Measurements from ENCODE around the gene MAPK9.

Gene MAPK9

DNA sequence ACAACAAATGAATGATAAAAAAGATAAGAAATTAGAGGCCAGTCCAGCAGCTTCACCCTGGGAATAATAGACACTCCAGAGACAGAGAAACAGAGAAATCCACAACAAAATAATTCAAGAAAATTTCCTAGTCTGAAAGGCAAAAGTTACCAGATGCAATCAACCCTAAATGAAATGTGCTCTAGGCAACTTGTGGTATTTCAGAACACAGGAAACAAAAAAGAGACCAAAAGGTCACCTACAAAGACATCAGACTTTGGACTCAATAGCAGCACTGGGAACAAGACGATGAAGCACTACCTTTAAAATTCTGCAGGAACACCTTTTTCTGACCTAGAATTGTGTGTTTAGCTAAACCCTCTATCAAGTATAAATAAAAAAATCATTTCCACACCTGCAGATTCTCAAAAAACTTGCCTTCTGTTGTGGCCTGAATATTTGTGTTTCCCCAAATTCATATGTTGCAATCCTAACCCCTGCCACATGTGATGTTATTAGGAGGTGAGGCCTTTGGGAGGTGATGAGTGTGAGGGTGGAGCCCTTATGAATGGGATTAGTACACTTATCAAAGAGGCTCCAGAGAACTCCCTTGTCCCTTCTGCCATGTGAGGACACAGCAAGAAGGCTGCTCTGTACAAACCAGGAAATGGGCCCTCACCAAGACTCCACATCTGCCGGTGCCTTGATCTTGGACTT lies 5.9 kb upstream of the MAPK9 start:
- H2BK12ac ChIP-seq (ENCODE audit: low read length): no peak overlapping the region
- no peak overlapping the region for H3K27ac ChIP-seq (ENCODE audit: low read depth, low read length)
- no peak overlapping the region for H4K12ac ChIP-seq (ENCODE audit: low read depth, low read length)
- H4K8ac ChIP-seq (ENCODE audit: low read depth, low read length): no peak overlapping the region
- no peak overlapping the region for H3K18ac ChIP-seq (ENCODE audit: low read length)
- no peak overlapping the region for H3K9ac ChIP-seq (ENCODE audit: low read length)
- DNase-seq: peak in 1 of 2 donors; percentile 18
- no peaks in the 10 kb centered on the region for H3K79me1 ChIP-seq (ENCODE audit: low read length)
- H3K9me3 ChIP-seq (ENCODE audit: insufficient read depth, low read depth, low read length): no peaks in the 10 kb centered on the region
- WGBS (ENCODE audit: extremely low coverage, insufficient coverage, insufficient read length): no CpG with 5 or more reads among the region's 2 CpGs
- no peak overlapping the region for H3K14ac ChIP-seq (ENCODE audit: low read length)
- H3K79me2 ChIP-seq (ENCODE audit: control insufficient read depth, insufficient read depth, low read length, poor library complexity): no peaks in the 10 kb centered on the region
- H3K4me1 ChIP-seq (ENCODE audit: control insufficient read depth in 1 of 2, insufficient read depth in 2 of 2, low read length in 2 of 2): peaks cover 0 to 4% of the 10 kb centered on the region in 2 experiments
- H3K4me3 ChIP-seq (ENCODE audit: low read depth, low read length): no peak overlapping the region
- no peak overlapping the region for H2BK5ac ChIP-seq (ENCODE audit: low read depth, low read length, poor library complexity)
- H2AK5ac ChIP-seq (ENCODE audit: low read length): no peak overlapping the region
- no peak overlapping the region for H2AFZ ChIP-seq (ENCODE audit: insufficient read depth, low read length, poor library complexity)
- no peak overlapping the region for H4K91ac ChIP-seq (ENCODE audit: low read depth, low read length)
- no peaks in the 10 kb centered on the region for H3K27me3 ChIP-seq (ENCODE audit: insufficient read depth, low read length)
- H3K4ac ChIP-seq (ENCODE audit: low read depth, low read length): no peak overlapping the region
- H3K36me3 ChIP-seq (ENCODE audit: control insufficient read depth in 1 of 2, insufficient read depth in 2 of 2, low read length in 2 of 2): no peaks in the 10 kb centered on the region
- H3K23ac ChIP-seq (ENCODE audit: low read length): no peak overlapping the region
- H2BK120ac ChIP-seq (ENCODE audit: insufficient read depth, low read length, poor library complexity): no peak overlapping the region
- H3K4me2 ChIP-seq (ENCODE audit: low read length): no peak overlapping the region

- Histone ChIP-seq H3K4me2 (ENCODE audit: low read length) (no peak overlapping the region), H2BK120ac (ENCODE audit: insufficient read depth, low read length, poor library complexity) (no peak overlapping the region), H3K36me3 (ENCODE audit: control insufficient read depth in 1 of 2, insufficient read depth in 2 of 2, low read length in 2 of 2) (no peaks in the 10 kb centered on the region), H2AFZ (ENCODE audit: insufficient read depth, low read length, poor library complexity) (no peak overlapping the region), H3K27ac (ENCODE audit: low read depth, low read length) (no peak overlapping the region), H3K9ac (ENCODE audit: low read length) (no peak overlapping the region), H3K18ac (ENCODE audit: low read length) (no peak overlapping the region), H3K4me1 (ENCODE audit: control insufficient read depth in 1 of 2, insufficient read depth in 2 of 2, low read length in 2 of 2) (peaks cover 0 to 4% of the 10 kb centered on the region in 2 experiments), H3K23ac (ENCODE audit: low read length) (no peak overlapping the region), H4K12ac (ENCODE audit: low read depth, low read length) (no peak overlapping the region), H2AK5ac (ENCODE audit: low read length) (no peak overlapping the region), H3K79me1 (ENCODE audit: low read length) (peaks cover 7% of the 10 kb centered on the region), H2BK5ac (ENCODE audit: low read depth, low read length, poor library complexity) (no peak overlapping the region), H3K79me2 (ENCODE audit: control insufficient read depth, insufficient read depth, low read length, poor library complexity) (peaks cover 6% of the 10 kb centered on the region), H3K4ac (ENCODE audit: low read depth, low read length) (no peak overlapping the region), H4K91ac (ENCODE audit: low read depth, low read length) (peak overlapping the region; percentile 17), H2BK12ac (ENCODE audit: low read length) (no peak overlapping the region), H3K14ac (ENCODE audit: low read length) (no peak overlapping the region), H3K4me3 (ENCODE audit: low read depth, low read length) (no peak overlapping the region), H3K9me3 (ENCODE audit: insufficient read depth, low read depth, low read length) (no peaks in the 10 kb centered on the region), H4K8ac (ENCODE audit: low read depth, low read length) (no peak overlapping the region), H3K27me3 (ENCODE audit: insufficient read depth, low read length) (no peaks in the 10 kb centered on the region)
- no CpG with 5 or more reads among the region's 7 CpGs for WGBS (ENCODE audit: extremely low coverage, insufficient coverage, insufficient read length)
- no peak for DNase-seq
Observed at GRCh38 chr5:180296771-180297170, 4.9 kb upstream of the MAPK9 start.

DNA sequence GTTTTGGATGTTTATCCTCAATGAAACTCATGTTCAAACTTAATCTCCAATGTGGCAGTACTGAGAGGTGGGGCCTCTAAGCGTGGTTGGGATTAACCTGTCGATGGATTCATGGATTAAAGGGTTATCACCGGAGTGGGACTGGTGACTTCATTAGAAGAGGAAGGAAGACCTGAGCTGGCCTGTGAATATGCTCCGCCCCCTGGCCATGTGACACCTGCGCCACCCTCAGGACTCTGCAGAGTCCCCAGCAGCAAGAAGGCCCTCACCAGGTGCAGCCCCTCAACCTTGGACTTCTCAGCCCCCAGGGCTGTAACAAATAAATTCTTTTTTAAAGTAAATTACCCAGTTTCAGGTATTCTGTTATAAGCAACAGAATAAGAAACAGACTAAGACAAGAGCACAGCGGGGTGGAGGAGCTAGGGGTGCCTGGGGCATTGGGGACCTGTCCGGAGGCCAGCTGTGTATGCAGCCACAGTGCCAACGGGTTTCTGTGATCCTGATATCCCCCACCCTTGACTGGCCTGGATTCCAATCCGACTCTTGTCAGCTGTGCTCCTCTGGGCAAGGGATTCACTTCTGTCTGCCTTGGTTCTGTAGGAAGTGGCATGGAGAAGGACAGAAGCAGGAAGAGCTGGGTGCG lies 3.2 kb upstream of the MAPK9 start:
- no peak overlapping the region for H3K4ac ChIP-seq (ENCODE audit: low read depth, low read length)
- no peak overlapping the region for H2BK120ac ChIP-seq (ENCODE audit: insufficient read depth, low read length, poor library complexity)
- peaks cover 11% of the 10 kb centered on the region for H3K79me2 ChIP-seq (ENCODE audit: control insufficient read depth, insufficient read depth, low read length, poor library complexity)
- no peak overlapping the region for H3K18ac ChIP-seq (ENCODE audit: low read length)
- no peak overlapping the region for H4K8ac ChIP-seq (ENCODE audit: low read depth, low read length)
- H2BK12ac ChIP-seq (ENCODE audit: low read length): no peak overlapping the region
- H3K4me1 ChIP-seq (ENCODE audit: control insufficient read depth in 1 of 2, insufficient read depth in 2 of 2, low read length in 2 of 2): peaks cover 1 to 10% of the 10 kb centered on the region in 2 experiments
- no peak overlapping the region for H4K91ac ChIP-seq (ENCODE audit: low read depth, low read length)
- no peak overlapping the region for H3K23ac ChIP-seq (ENCODE audit: low read length)
- no CpG with 5 or more reads among the region's 10 CpGs for WGBS (ENCODE audit: extremely low coverage, insufficient coverage, insufficient read length)
- no peak overlapping the region for H2AK5ac ChIP-seq (ENCODE audit: low read length)
- H3K27me3 ChIP-seq (ENCODE audit: insufficient read depth, low read length): no peaks in the 10 kb centered on the region
- DNase-seq: no peak
- no peaks in the 10 kb centered on the region for H3K9me3 ChIP-seq (ENCODE audit: insufficient read depth, low read depth, low read length)
- H2AFZ ChIP-seq (ENCODE audit: insufficient read depth, low read length, poor library complexity): no peak overlapping the region
- no peak overlapping the region for H3K9ac ChIP-seq (ENCODE audit: low read length)
- H2BK5ac ChIP-seq (ENCODE audit: low read depth, low read length, poor library complexity): no peak overlapping the region
- H3K4me2 ChIP-seq (ENCODE audit: low read length): no peak overlapping the region
- H3K4me3 ChIP-seq (ENCODE audit: low read depth, low read length): no peak overlapping the region
- no peak overlapping the region for H4K12ac ChIP-seq (ENCODE audit: low read depth, low read length)
- no peak overlapping the region for H3K27ac ChIP-seq (ENCODE audit: low read depth, low read length)
- H3K36me3 ChIP-seq (ENCODE audit: control insufficient read depth in 1 of 2, insufficient read depth in 2 of 2, low read length in 2 of 2): no peaks in the 10 kb centered on the region
- H3K79me1 ChIP-seq (ENCODE audit: low read length): peaks cover 9% of the 10 kb centered on the region
- H3K14ac ChIP-seq (ENCODE audit: low read length): no peak overlapping the region

GRCh38 chr5:180294411-180294810 lies 2.5 kb upstream of the MAPK9 start:
- no peaks in the 10 kb centered on the region for H3K36me3 ChIP-seq (ENCODE audit: control insufficient read depth in 1 of 2, insufficient read depth in 2 of 2, low read length in 2 of 2)
- H3K27me3 ChIP-seq (ENCODE audit: insufficient read depth, low read length): no peaks in the 10 kb centered on the region
- no peak overlapping the region for H2AFZ ChIP-seq (ENCODE audit: insufficient read depth, low read length, poor library complexity)
- no peak overlapping the region for H3K4me2 ChIP-seq (ENCODE audit: low read length)
- H3K23ac ChIP-seq (ENCODE audit: low read length): no peak overlapping the region
- peaks cover 11% of the 10 kb centered on the region for H3K79me2 ChIP-seq (ENCODE audit: control insufficient read depth, insufficient read depth, low read length, poor library complexity)
- no peak overlapping the region for H4K12ac ChIP-seq (ENCODE audit: low read depth, low read length)
- H4K91ac ChIP-seq (ENCODE audit: low read depth, low read length): no peak overlapping the region
- no peak for DNase-seq
- no peak overlapping the region for H4K8ac ChIP-seq (ENCODE audit: low read depth, low read length)
- H3K18ac ChIP-seq (ENCODE audit: low read length): no peak overlapping the region
- no peak overlapping the region for H3K27ac ChIP-seq (ENCODE audit: low read depth, low read length)
- no peak overlapping the region for H3K9ac ChIP-seq (ENCODE audit: low read length)
- H3K14ac ChIP-seq (ENCODE audit: low read length): no peak overlapping the region
- no peak overlapping the region for H2BK12ac ChIP-seq (ENCODE audit: low read length)
- H2BK120ac ChIP-seq (ENCODE audit: insufficient read depth, low read length, poor library complexity): no peak overlapping the region
- no peaks in the 10 kb centered on the region for H3K9me3 ChIP-seq (ENCODE audit: insufficient read depth, low read depth, low read length)
- H2BK5ac ChIP-seq (ENCODE audit: low read depth, low read length, poor library complexity): no peak overlapping the region
- H3K79me1 ChIP-seq (ENCODE audit: low read length): peaks cover 9% of the 10 kb centered on the region
- no peak overlapping the region for H2AK5ac ChIP-seq (ENCODE audit: low read length)
- peaks cover 6 to 15% of the 10 kb centered on the region in 2 experiments for H3K4me1 ChIP-seq (ENCODE audit: control insufficient read depth in 1 of 2, insufficient read depth in 2 of 2, low read length in 2 of 2)
- H3K4me3 ChIP-seq (ENCODE audit: low read depth, low read length): no peak overlapping the region
- H3K4ac ChIP-seq (ENCODE audit: low read depth, low read length): no peak overlapping the region
- no CpG with 5 or more reads among the region's 7 CpGs for WGBS (ENCODE audit: extremely low coverage, insufficient coverage, insufficient read length)

Measured in trophoblast cell (in vitro differentiated cells and primary cell).